Measurements from ENCODE around the gene TRPC1.

- TF ChIP-seq RAD21 (IDR thresholded peaks at IDR 0.05; ENCODE audit: low read depth), result no peak
- TF ChIP-seq CREB1 (IDR thresholded peaks at IDR 0.05; ENCODE audit: low read depth), result no peak
- TF ChIP-seq EP300 (IDR thresholded peaks at IDR 0.05; ENCODE audit: borderline replicate concordance), result no peak
- no peak for TF ChIP-seq ZBTB7A (IDR thresholded peaks at IDR 0.05; ENCODE audit: low read depth)
- TF ChIP-seq MAX (IDR thresholded peaks at IDR 0.05), result no peak
- no peak for TF ChIP-seq TAF1 (IDR thresholded peaks at IDR 0.05; ENCODE audit: low read depth)
- TF ChIP-seq, protein P1, sequence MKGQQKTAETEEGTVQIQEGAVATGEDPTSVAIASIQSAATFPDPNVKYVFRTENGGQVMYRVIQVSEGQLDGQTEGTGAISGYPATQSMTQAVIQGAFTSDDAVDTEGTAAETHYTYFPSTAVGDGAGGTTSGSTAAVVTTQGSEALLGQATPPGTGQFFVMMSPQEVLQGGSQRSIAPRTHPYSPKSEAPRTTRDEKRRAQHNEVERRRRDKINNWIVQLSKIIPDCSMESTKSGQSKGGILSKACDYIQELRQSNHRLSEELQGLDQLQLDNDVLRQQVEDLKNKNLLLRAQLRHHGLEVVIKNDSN (IDR thresholded peaks at IDR 0.05), result no peak
- TF ChIP-seq FOXM1 (IDR thresholded peaks at IDR 0.05; ENCODE audit: borderline replicate concordance, low read depth), result no peak
- TF ChIP-seq YY1 (IDR thresholded peaks at IDR 0.05; ENCODE audit: low read depth), result no peak
- TF ChIP-seq TEAD4 (IDR thresholded peaks at IDR 0.05), result no peak
Measured at GRCh38 chr3:142746646-142747045, 22.8 kb downstream of the TRPC1 start.

Measured in Ishikawa (cell line).